Endothelial cell of umbilical vein (primary cell): ENCODE measurements around the gene RTKN.

ENCODE experiments used
- CTCF ChIP-seq, 2 donors: IDR thresholded peaks; 1 replicate in 1 of 2; 2 replicates in 1 of 2; pipeline ENCODE4 v1.5.1; 2011; ENCODE audit warnings: low read length in 2 of 2, mild to moderate bottlenecking in 2 of 2, moderate library complexity in 2 of 2, control low read depth in 1 of 2, inconsistent platforms in 1 of 2, low read depth in 1 of 2; ENCODE audit not compliant: insufficient read depth in 1 of 2; ENCODE audit errors: extremely low read depth in 1 of 2
- FOS ChIP-seq: IDR thresholded peaks from 2 replicates; pipeline ENCODE4 v1.6.1; 2011; ENCODE audit warnings: mild to moderate bottlenecking, low read length, moderate library complexity, borderline replicate concordance; ENCODE audit not compliant: insufficient read depth
- MAX ChIP-seq: IDR thresholded peaks from 2 replicates; pipeline ENCODE4 v1.6.1; 2011; ENCODE audit not compliant: insufficient read depth, insufficient read length
- POLR2A ChIP-seq: IDR thresholded peaks from 2 replicates; pipeline ENCODE4 v1.6.1; 2012; ENCODE audit warnings: low read depth, mild to moderate bottlenecking, control low read depth, low read length

- TF ChIP-seq CTCF (IDR thresholded peaks at IDR 0.05; ENCODE audit: extremely low read depth in 1 of 2, insufficient read depth in 1 of 2, low read depth in 1 of 2, low read length in 2 of 2) (no peak), MAX (no peak), POLR2A (no peak), FOS (no peak)
These were observed 16.7 kb downstream of the RTKN start for GRCh38 chr2:74424995-74425406.
